GM21423 (cell line): ENCODE results near the gene CDHR5.

ENCODE experiments used
- ATAC-seq: cut with Tn5 transposase; IDR thresholded peaks from one replicate; pipeline ENCODE4 v1.9.1; 2021; ENCODE audit warnings: mild to moderate bottlenecking, moderate library complexity; ENCODE audit not compliant: unreplicated experiment

Gene CDHR5

GRCh38 chr11:623999-624704 is 603 bp downstream of the CDHR5 start:
- ATAC-seq: no peak

GRCh38 chr11:623349-623869 is 1.3 kb downstream of the CDHR5 start:
- no peak for ATAC-seq

- ATAC-seq: no peak
Observed at GRCh38 chr11:621838-622237, 2.9 kb downstream of the CDHR5 start.

- no peak for ATAC-seq
Observed at GRCh38 chr11:620935-621814, 3.6 kb downstream of the CDHR5 start.

- ATAC-seq: no peak
Observed at GRCh38 chr11:620201-620600, 4.6 kb downstream of the CDHR5 start.

- no peak for ATAC-seq
Observed at GRCh38 chr11:619628-620050, 5.1 kb downstream of the CDHR5 start.

GRCh38 chr11:618856-619627 is 5.7 kb downstream of the CDHR5 start:
- ATAC-seq: no peak

GRCh38 chr11:617912-618682 is 6.7 kb downstream of the CDHR5 start:
- ATAC-seq: no peak

- ATAC-seq: no peak
Observed at GRCh38 chr11:617199-617911, 7.4 kb downstream of the CDHR5 start.

GRCh38 chr11:616320-617198 is 8.2 kb downstream of the CDHR5 start:
- no peak for ATAC-seq

- ATAC-seq: peak; percentile 73
Observed at GRCh38 chr11:615504-616319, 9.0 kb downstream of the CDHR5 start, which contains the start of gene IRF7. TSS of gene IRF7 (minus strand) at chr11:615950. CDS start at chr11:615364, 586 bp downstream.

- peak; percentile 3 for ATAC-seq
Observed at GRCh38 chr11:614623-615503, 9.9 kb downstream of the CDHR5 start.

GRCh38 chr11:614021-614622 is 10.6 kb downstream of the CDHR5 start:
- ATAC-seq: no peak

- no peak for ATAC-seq
Observed at GRCh38 chr11:613369-613968, 11.3 kb downstream of the CDHR5 start.

GRCh38 chr11:612961-613300 is 11.8 kb downstream of the CDHR5 start:
- no peak for ATAC-seq
